ENCODE data around the gene ZFR2. TPM values are rescaled to one million over a fixed set of nuclear protein-coding genes. Genes with fewer than 3 reads are reported as not detected.
A peak's percentile ranks its signal among the peaks of the same experiment; 100 is the strongest.
"Not testable (repeated sequence)": the region's sequence is repeated elsewhere in the genome, so short reads cannot be mapped to it uniquely, and the experiment has no call there.

The ZFR2 gene
- total RNA-seq, 1 donor from 2014 or later: not detected

- DNase-seq: no peak
- intact Hi-C loops (cut with DNase I): no loop called here
- ATAC-seq (ENCODE audit: poor library complexity): no peak
Observed at GRCh38 chr19:3880471-3881271, 11.8 kb upstream of the ZFR2 start, which contains the start of gene ATCAY. ATCAY (plus strand) TSS chr19:3880685; CDS start chr19:3885768, 5,083 bp downstream.

GRCh38 chr19:3879656-3880055 is 10.8 kb upstream of the ZFR2 start:
- no peak for DNase-seq
- intact Hi-C loops (cut with DNase I): no loop called here
- ATAC-seq (ENCODE audit: poor library complexity): no peak

GRCh38 chr19:3874695-3875094 is 5.9 kb upstream of the ZFR2 start:
- DNase-seq; intact Hi-C loops (cut with DNase I); ATAC-seq (ENCODE audit: poor library complexity): not testable (repeated sequence)

GRCh38 chr19:3873151-3873550 is 4.3 kb upstream of the ZFR2 start:
- ATAC-seq (ENCODE audit: poor library complexity): no peak

GRCh38 chr19:3867971-3868769 is 668 bp downstream of the ZFR2 start:
- no peak for DNase-seq
- ATAC-seq (ENCODE audit: poor library complexity): no peak
- intact Hi-C loops (cut with DNase I): no loop called here

More at GRCh38 chr19:3873151-3873550, 4.3 kb upstream of the ZFR2 start:
- intact Hi-C loops (cut with DNase I): no loop called here
- DNase-seq: no peak

- ATAC-seq (ENCODE audit: poor library complexity) (no peak), DNase-seq (no peak)
- intact Hi-C loops (cut with DNase I): no loop called here
Observed at GRCh38 chr19:3866910-3867638, 1.8 kb downstream of the ZFR2 start.

GRCh38 chr19:3863648-3864047 is 5.2 kb downstream of the ZFR2 start:
- no peak for ATAC-seq (ENCODE audit: poor library complexity)
- no peak for DNase-seq
- intact Hi-C loops (cut with DNase I): no loop called here

- ATAC-seq (ENCODE audit: poor library complexity) (no peak), DNase-seq (no peak)
- intact Hi-C loops (cut with DNase I): no loop called here
Observed at GRCh38 chr19:3862826-3863500, 5.9 kb downstream of the ZFR2 start.

GRCh38 chr19:3860499-3860898 is 8.3 kb downstream of the ZFR2 start:
- ATAC-seq (ENCODE audit: poor library complexity): no peak
- intact Hi-C loops (cut with DNase I): no loop called here
- DNase-seq: no peak

GRCh38 chr19:3857449-3858003 is 11.3 kb downstream of the ZFR2 start:
- DNase-seq: no peak
- no peak for ATAC-seq (ENCODE audit: poor library complexity)
- intact Hi-C loops (cut with DNase I): no loop called here

GRCh38 chr19:3855320-3855719 is 13.5 kb downstream of the ZFR2 start:
- no peak for ATAC-seq (ENCODE audit: poor library complexity)
- DNase-seq: no peak
- intact Hi-C loops (cut with DNase I): no loop called here

GRCh38 chr19:3852614-3853254 is 16.1 kb downstream of the ZFR2 start:
- intact Hi-C loops (cut with DNase I): no loop called here
- ATAC-seq (ENCODE audit: poor library complexity) (peak; percentile 52), DNase-seq (no peak)

GRCh38 chr19:3852177-3852511 is 16.7 kb downstream of the ZFR2 start:
- DNase-seq (no peak), ATAC-seq (ENCODE audit: poor library complexity) (no peak)
- intact Hi-C loops (cut with DNase I): no loop called here

- intact Hi-C loops (cut with DNase I): no loop called here
- DNase-seq (no peak), ATAC-seq (ENCODE audit: poor library complexity) (no peak)
Observed at GRCh38 chr19:3851254-3852176, 17.3 kb downstream of the ZFR2 start.

GRCh38 chr19:3850320-3850972 is 18.4 kb downstream of the ZFR2 start:
- ATAC-seq (ENCODE audit: poor library complexity): no peak
- intact Hi-C loops (cut with DNase I): no loop called here

GRCh38 chr19:3849787-3850186 is 19.1 kb downstream of the ZFR2 start:
- ATAC-seq (ENCODE audit: poor library complexity) (no peak), DNase-seq (no peak)
- intact Hi-C loops (cut with DNase I): no loop called here

More at GRCh38 chr19:3850320-3850972, 18.4 kb downstream of the ZFR2 start:
- DNase-seq: no peak

- intact Hi-C loops (cut with DNase I): no loop called here
- DNase-seq: no peak
- no peak for ATAC-seq (ENCODE audit: poor library complexity)
Observed at GRCh38 chr19:3849092-3849491, 19.7 kb downstream of the ZFR2 start.
